ENCODE results near the gene KLHL18. TPM values are rescaled to one million over a fixed set of nuclear protein-coding genes. Genes with fewer than 3 reads are reported as not detected.

The KLHL18 gene
- total RNA-seq, 1 donor, result 18.9 TPM

DNA sequence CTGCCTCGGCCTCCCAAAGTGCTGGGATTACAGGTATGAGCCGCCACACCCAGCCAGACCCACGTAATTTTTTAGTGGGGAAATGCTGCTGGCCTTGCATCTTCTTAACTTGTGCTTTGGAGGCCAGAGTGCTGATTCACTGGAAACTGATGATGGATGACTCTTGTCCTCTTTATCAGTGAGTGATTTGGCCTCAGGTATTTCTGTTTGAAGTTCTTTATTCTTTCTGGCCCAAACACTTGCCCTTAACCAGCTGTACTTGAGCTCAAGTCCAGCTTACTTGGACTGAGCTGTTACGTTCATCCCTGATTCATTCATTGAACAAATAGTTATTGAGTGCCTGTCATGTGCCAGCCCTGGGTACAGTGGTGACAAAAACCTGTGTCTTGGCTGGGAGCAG, 102.3 kb downstream of the KLHL18 start:
- no peak for DNase-seq (ENCODE audit: low read depth in 2 of 3, low spot score in 2 of 3)

GRCh38 chr3:47385796-47386195, 103.1 kb downstream of the KLHL18 start:
- DNase-seq (ENCODE audit: low read depth in 2 of 3, low spot score in 2 of 3), result no peak

GRCh38 chr3:47392933-47393332, 110.2 kb downstream of the KLHL18 start:
- no peak for DNase-seq (ENCODE audit: low read depth in 2 of 3, low spot score in 2 of 3)

- no peak for DNase-seq (ENCODE audit: low read depth in 2 of 3, low spot score in 2 of 3)
Observed at GRCh38 chr3:47394140-47394870, 111.6 kb downstream of the KLHL18 start.

- DNase-seq (ENCODE audit: low read depth in 2 of 3, low spot score in 2 of 3), result no peak
Observed at GRCh38 chr3:47394881-47395280, 112.1 kb downstream of the KLHL18 start.

Small RNA genes within 50 kb of the gene (small RNA-seq; reads per million reads assigned to genes)
- gene SNORD13P3, result 0.68 reads per million, percentile 7 among the genes with 10 or more reads in this experiment

Other genes with a start within 250 kb of the KLHL18 start
- gene SETD2, start 118.8 kb upstream of the KLHL18 start, total RNA-seq, result 24.2 TPM
- 14.5 TPM for gene KIF9, start 145 bp upstream of the KLHL18 start, total RNA-seq
- 27.7 TPM for gene PTPN23, start 98.1 kb downstream of the KLHL18 start, total RNA-seq
- 156 TPM for gene SCAP, start 193.0 kb downstream of the KLHL18 start, total RNA-seq
- 48.2 TPM for gene ELP6, start 230.8 kb downstream of the KLHL18 start, total RNA-seq

Data from hematopoietic multipotent progenitor cell (in vitro differentiated cells).